Measurements from ENCODE around the gene DEAF1. TPM values are rescaled to one million over a fixed set of nuclear protein-coding genes. Genes with fewer than 3 reads are reported as not detected.

DEAF1 gene
- total RNA-seq, 6 experiments from 2014 or later = 11.3 to 17.9 (median 14.0) TPM

GRCh38 chr11:623999-624704, 70.9 kb downstream of the DEAF1 start:
- peaks cover 0 to 9% (median 0%) of the 10 kb centered on the region in 4 donors for H3K4me1 ChIP-seq
- WGBS (ENCODE audit: insufficient coverage, low coverage, low lambda C conversion rate, missing lambda C conversion rate) = no CpG with 5 or more reads among the region's 25 CpGs
- H3K9me3 ChIP-seq = no peaks in the 10 kb centered on the region
- H3K4me3 ChIP-seq = peak overlapping the region; percentile 47 to 56 (median 56)
- peak overlapping the region in 1 of 3 donors; percentile 24 for H3K27ac ChIP-seq
- no peak for TF ChIP-seq CTCF (IDR thresholded peaks at IDR 0.05)
- TF ChIP-seq POLR2A (IDR thresholded peaks at IDR 0.05) = no peak
- DNase-seq (peak; percentile 76 to 86 (median 82)), ATAC-seq (peak; percentile 72 to 85 (median 76))
- no peaks in the 10 kb centered on the region for H3K27me3 ChIP-seq
- intact Hi-C loops (cut with DNase I) = no loop called here
- H3K36me3 ChIP-seq = no peaks in the 10 kb centered on the region

GRCh38 chr11:623349-623869, 71.6 kb downstream of the DEAF1 start:
- WGBS (ENCODE audit: insufficient coverage, low coverage, low lambda C conversion rate, missing lambda C conversion rate) = 100% methylated on average over 2 of the region's 15 CpGs
- no peak overlapping the region for H3K4me3 ChIP-seq

GRCh38 chr11:621838-622237, 73.2 kb downstream of the DEAF1 start:
- TF ChIP-seq POLR2A (IDR thresholded peaks at IDR 0.05) (no peak), CTCF (IDR thresholded peaks at IDR 0.05) (no peak)
- Histone ChIP-seq H3K27me3 (no peaks in the 10 kb centered on the region), H3K9me3 (no peaks in the 10 kb centered on the region), H3K27ac (no peak overlapping the region), H3K4me1 (peaks cover 0 to 9% (median 0%) of the 10 kb centered on the region in 4 donors), H3K36me3 (no peaks in the 10 kb centered on the region), H3K4me3 (no peak overlapping the region)
- ATAC-seq (no peak), DNase-seq (no peak)
- 72% methylated on average over 21 of the region's 27 CpGs for WGBS (ENCODE audit: insufficient coverage, low coverage, low lambda C conversion rate, missing lambda C conversion rate)
- intact Hi-C loops (cut with DNase I) = no loop called here

More at GRCh38 chr11:623349-623869, 71.6 kb downstream of the DEAF1 start:
- H3K27me3 ChIP-seq = no peaks in the 10 kb centered on the region
- no peak for ATAC-seq
- H3K9me3 ChIP-seq = no peaks in the 10 kb centered on the region
- TF ChIP-seq POLR2A (IDR thresholded peaks at IDR 0.05) (no peak), CTCF (IDR thresholded peaks at IDR 0.05) (no peak)
- no peaks in the 10 kb centered on the region for H3K36me3 ChIP-seq
- H3K27ac ChIP-seq = no peak overlapping the region
- peak in 2 of 3 donors; percentile 49 to 53 for DNase-seq
- H3K4me1 ChIP-seq = peaks cover 0 to 9% (median 0%) of the 10 kb centered on the region in 4 donors
- intact Hi-C loops (cut with DNase I) = no loop called here

GRCh38 chr11:620935-621814, 73.8 kb downstream of the DEAF1 start:
- 73% methylated on average over 5 of the region's 45 CpGs for WGBS (ENCODE audit: insufficient coverage, low coverage, low lambda C conversion rate, missing lambda C conversion rate)
- H3K27ac ChIP-seq = no peak overlapping the region
- DNase-seq = peak in 2 of 3 donors; percentile 25 to 56

More at GRCh38 chr11:620935-621814, 73.8 kb downstream of the DEAF1 start:
- ATAC-seq = no peak
- no peak for TF ChIP-seq CTCF (IDR thresholded peaks at IDR 0.05)
- TF ChIP-seq POLR2A (IDR thresholded peaks at IDR 0.05) = no peak
- no peaks in the 10 kb centered on the region for H3K9me3 ChIP-seq
- intact Hi-C loops (cut with DNase I) = no loop called here
- no peaks in the 10 kb centered on the region for H3K27me3 ChIP-seq
- H3K4me1 ChIP-seq = peaks cover 0 to 12% (median 3%) of the 10 kb centered on the region in 4 donors
- no peaks in the 10 kb centered on the region for H3K36me3 ChIP-seq
- H3K4me3 ChIP-seq = no peak overlapping the region

All from right lobe of liver (tissue), 6 donors.